Stimulated activated CD8-positive, alpha-beta memory T cell treated with anti-CD3 and anti-CD28 coated beads, Interleukin-15, amount 100 ng/mL, for 48 hours (primary cell): ENCODE measurements around the gene SEL1L2.

Source experiments
- DNase-seq, 2 donors: peaks; one replicate each; pipeline ENCODE4 v3.0.0-alpha.2; 2020; ENCODE audit warnings: low read depth in 2 of 2

Gene SEL1L2

GRCh38 chr20:13865791-13866351, 124.5 kb downstream of the SEL1L2 start:
- no peak for DNase-seq

- no peak for DNase-seq
These were observed 125.3 kb downstream of the SEL1L2 start for GRCh38 chr20:13865156-13865555.

GRCh38 chr20:13863244-13863643, 127.2 kb downstream of the SEL1L2 start:
- DNase-seq: no peak

GRCh38 chr20:13862245-13862644, 128.2 kb downstream of the SEL1L2 start:
- DNase-seq: no peak

- DNase-seq: no peak
These were observed 131.5 kb downstream of the SEL1L2 start for GRCh38 chr20:13858871-13859270.

- DNase-seq: no peak
These were observed 132.0 kb downstream of the SEL1L2 start for GRCh38 chr20:13858439-13858838.

GRCh38 chr20:13857961-13858360, 132.5 kb downstream of the SEL1L2 start:
- DNase-seq: no peak

GRCh38 chr20:13857304-13857703, 133.1 kb downstream of the SEL1L2 start:
- no peak for DNase-seq

- no peak for DNase-seq
These were observed 134.1 kb downstream of the SEL1L2 start for GRCh38 chr20:13856354-13856753.

- DNase-seq: no peak
These were observed 134.8 kb downstream of the SEL1L2 start for GRCh38 chr20:13855613-13856012.

GRCh38 chr20:13852306-13852705, 138.1 kb downstream of the SEL1L2 start:
- DNase-seq: no peak

GRCh38 chr20:13851279-13851678, 139.1 kb downstream of the SEL1L2 start:
- DNase-seq: no peak

GRCh38 chr20:13844296-13844695, 146.1 kb downstream of the SEL1L2 start:
- DNase-seq: no peak

GRCh38 chr20:13841206-13841605, 149.2 kb downstream of the SEL1L2 start:
- no peak for DNase-seq

GRCh38 chr20:13840093-13840465, 150.3 kb downstream of the SEL1L2 start:
- DNase-seq: no peak

GRCh38 chr20:13839421-13840092, 150.9 kb downstream of the SEL1L2 start:
- DNase-seq: no peak

- DNase-seq: no peak
These were observed 151.8 kb downstream of the SEL1L2 start for GRCh38 chr20:13838664-13839063.

- no peak for DNase-seq
These were observed 158.9 kb downstream of the SEL1L2 start for GRCh38 chr20:13831476-13831875.

- DNase-seq: no peak
These were observed 164.9 kb downstream of the SEL1L2 start for GRCh38 chr20:13825465-13825864.

GRCh38 chr20:13824459-13824858, 166.0 kb downstream of the SEL1L2 start:
- no peak for DNase-seq

- DNase-seq: no peak
These were observed 168.0 kb downstream of the SEL1L2 start for GRCh38 chr20:13822459-13822858.

- no peak for DNase-seq
These were observed 168.5 kb downstream of the SEL1L2 start for GRCh38 chr20:13821876-13822275.

GRCh38 chr20:13819885-13820645, 170.3 kb downstream of the SEL1L2 start:
- DNase-seq: no peak
